GM12891 (cell line): Measurements from ENCODE around the gene PPP2R3A.

ENCODE experiments used
- PAX5 ChIP-seq: IDR thresholded peaks from 2 replicates; pipeline ENCODE4 v1.6.1; 2011; ENCODE audit warnings: low read length, moderate library complexity, mild to moderate bottlenecking; ENCODE audit not compliant: insufficient read depth, severe bottlenecking
- POLR2A ChIP-seq: IDR thresholded peaks from 2 replicates; pipeline ENCODE4 v1.6.1; 2011; ENCODE audit warnings: low read depth, low read length, control low read depth
- POLR2AphosphoS5 ChIP-seq: IDR thresholded peaks from 2 replicates; pipeline ENCODE4 v1.6.1; 2011; ENCODE audit warnings: low read depth, low read length, control low read depth
- SPI1 ChIP-seq: IDR thresholded peaks from 2 replicates; pipeline ENCODE4 v1.6.1; 2011; ENCODE audit warnings: low read depth, low read length, control low read depth
- TAF1 ChIP-seq: IDR thresholded peaks from 2 replicates; pipeline ENCODE4 v1.6.1; 2011; ENCODE audit warnings: low read depth, low read length, control low read depth

DNA sequence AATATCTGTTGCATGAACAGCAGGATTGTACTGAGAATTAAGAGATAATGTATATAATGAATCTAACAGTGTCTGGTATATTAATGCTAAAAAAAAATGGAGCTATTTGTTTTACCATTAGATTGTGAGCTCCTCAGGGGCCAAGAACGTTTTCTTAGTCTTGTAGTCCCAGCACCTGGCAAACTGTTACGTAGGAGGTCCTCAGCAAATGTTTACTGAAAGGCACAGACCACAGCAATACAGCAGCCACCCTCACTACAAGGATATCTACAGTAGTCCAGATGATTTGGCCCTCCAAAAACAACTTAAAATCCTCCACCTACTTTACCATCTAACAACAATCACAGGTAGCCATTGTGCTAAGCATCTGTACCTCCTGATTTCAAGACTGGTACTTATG, 170.9 kb downstream of the PPP2R3A start:
- TF ChIP-seq POLR2A: no peak
- no peak for TF ChIP-seq POLR2AphosphoS5
- no peak for TF ChIP-seq SPI1
- TF ChIP-seq PAX5: no peak
- no peak for TF ChIP-seq TAF1
